ENCODE measurements around the gene PSMA3. TPM values are rescaled to one million over a fixed set of nuclear protein-coding genes. Genes with fewer than 3 reads are reported as not detected.
"Not testable (repeated sequence)": the region's sequence is repeated elsewhere in the genome, so short reads cannot be mapped to it uniquely, and the experiment has no call there.

Gene PSMA3
- total and polyA plus RNA-seq, 7 donors: 69.5 to 217 (median 112) TPM

DNA sequence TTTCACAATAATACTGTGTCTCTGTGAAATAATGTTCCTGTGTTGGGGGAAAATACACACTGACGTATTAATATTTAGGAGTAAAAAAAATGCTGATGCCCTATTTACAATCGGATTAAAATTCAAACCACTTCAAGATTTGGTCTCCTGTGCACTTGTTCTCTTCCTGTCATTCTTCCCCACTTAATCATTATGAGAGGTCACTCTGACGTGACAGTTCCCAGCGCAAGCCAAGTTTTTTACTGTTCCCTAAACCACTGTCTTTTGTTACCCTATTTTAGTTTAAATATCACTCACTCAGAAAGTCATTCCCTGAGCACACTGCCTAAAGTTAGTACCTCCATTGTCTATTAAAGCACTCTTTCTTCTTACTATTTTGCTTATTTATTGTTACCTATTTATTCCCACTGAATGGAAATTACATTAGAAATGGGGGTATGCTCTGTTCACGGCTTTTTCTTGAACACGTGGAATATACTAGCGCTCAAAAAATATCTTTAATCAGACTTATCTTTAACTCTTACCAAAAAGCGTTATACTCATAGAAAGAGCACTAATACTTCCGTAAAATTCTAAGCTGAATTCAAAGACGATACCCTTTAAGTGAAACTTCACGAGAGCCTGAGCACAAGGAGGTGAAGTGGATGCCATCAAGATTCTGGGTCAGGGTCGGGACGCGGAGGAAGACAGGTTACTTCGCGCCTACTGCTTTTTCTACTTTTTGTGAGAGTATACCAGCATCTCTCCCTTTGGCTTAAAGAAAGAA, 670 bp upstream of the PSMA3 start:
- no peak for DNase-seq
- Histone ChIP-seq H3K27ac (peak overlapping the region; percentile 87 to 98 (median 93)), H3K9me3 (no peaks in the 10 kb centered on the region), H3K4me3 (peak overlapping the region; percentile 59 to 89 (median 76)), H3K4me1 (peaks cover 0 to 34% (median 26%) of the 10 kb centered on the region in 4 donors), H3K27me3 (no peaks in the 10 kb centered on the region), H3K36me3 (peaks cover 0 to 15% (median 2%) of the 10 kb centered on the region in 4 donors)
- TF ChIP-seq EP300 (IDR thresholded peaks at IDR 0.05) (no peak), POLR2A (IDR thresholded peaks at IDR 0.05) (no peak), POLR2AphosphoS5 (IDR thresholded peaks at IDR 0.05) (no peak)
- TF ChIP-seq, protein P1, sequence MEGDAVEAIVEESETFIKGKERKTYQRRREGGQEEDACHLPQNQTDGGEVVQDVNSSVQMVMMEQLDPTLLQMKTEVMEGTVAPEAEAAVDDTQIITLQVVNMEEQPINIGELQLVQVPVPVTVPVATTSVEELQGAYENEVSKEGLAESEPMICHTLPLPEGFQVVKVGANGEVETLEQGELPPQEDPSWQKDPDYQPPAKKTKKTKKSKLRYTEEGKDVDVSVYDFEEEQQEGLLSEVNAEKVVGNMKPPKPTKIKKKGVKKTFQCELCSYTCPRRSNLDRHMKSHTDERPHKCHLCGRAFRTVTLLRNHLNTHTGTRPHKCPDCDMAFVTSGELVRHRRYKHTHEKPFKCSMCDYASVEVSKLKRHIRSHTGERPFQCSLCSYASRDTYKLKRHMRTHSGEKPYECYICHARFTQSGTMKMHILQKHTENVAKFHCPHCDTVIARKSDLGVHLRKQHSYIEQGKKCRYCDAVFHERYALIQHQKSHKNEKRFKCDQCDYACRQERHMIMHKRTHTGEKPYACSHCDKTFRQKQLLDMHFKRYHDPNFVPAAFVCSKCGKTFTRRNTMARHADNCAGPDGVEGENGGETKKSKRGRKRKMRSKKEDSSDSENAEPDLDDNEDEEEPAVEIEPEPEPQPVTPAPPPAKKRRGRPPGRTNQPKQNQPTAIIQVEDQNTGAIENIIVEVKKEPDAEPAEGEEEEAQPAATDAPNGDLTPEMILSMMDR (IDR thresholded peaks at IDR 0.05): no peak
- WGBS, 2 donors: 1% methylated on average over 16 of the region's 16 CpGs
- intact Hi-C loops (cut with DNase I): loop anchor here (2.0 kb wide), 1 partner anchor 53 kb away; no protein-coding TSS in a partner anchor

DNA sequence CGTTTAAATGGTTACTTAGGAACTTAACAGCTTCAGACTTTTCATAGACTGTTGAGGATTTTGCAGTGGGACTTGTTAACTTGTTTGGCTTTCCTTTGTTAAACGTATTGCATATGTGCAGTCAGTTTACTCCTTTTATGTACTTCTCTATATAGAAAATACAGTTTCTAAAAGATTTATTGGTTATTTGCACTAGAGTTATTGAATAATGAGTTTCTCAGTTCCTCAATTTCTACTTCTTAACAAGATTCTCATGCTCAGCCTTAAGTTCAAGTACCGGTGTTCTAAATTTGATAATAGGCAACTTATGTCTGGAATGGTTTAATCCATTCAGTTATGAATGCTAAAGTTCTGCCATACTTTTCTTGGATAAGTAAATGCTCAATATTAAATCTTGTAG, 919 bp downstream of the PSMA3 start:
- 0 to 2% methylated on average over 3 of the region's 3 CpGs for WGBS, 2 donors
- intact Hi-C loops (cut with DNase I): loop anchor here (2.0 kb wide), 1 partner anchor 51 kb away; no protein-coding TSS in a partner anchor
- H3K27ac ChIP-seq: peak overlapping the region; percentile 87 to 98 (median 93)
- no peak for DNase-seq
- peaks cover 0 to 34% (median 25%) of the 10 kb centered on the region in 4 donors for H3K4me1 ChIP-seq
- peaks cover 0 to 27% (median 2%) of the 10 kb centered on the region in 4 donors for H3K36me3 ChIP-seq
- no peaks in the 10 kb centered on the region for H3K9me3 ChIP-seq
- H3K27me3 ChIP-seq: no peaks in the 10 kb centered on the region
- TF ChIP-seq POLR2AphosphoS5 (IDR thresholded peaks at IDR 0.05) (no peak), EP300 (IDR thresholded peaks at IDR 0.05) (no peak)
- H3K4me3 ChIP-seq: peak overlapping the region; percentile 59 to 89 (median 76)

DNA sequence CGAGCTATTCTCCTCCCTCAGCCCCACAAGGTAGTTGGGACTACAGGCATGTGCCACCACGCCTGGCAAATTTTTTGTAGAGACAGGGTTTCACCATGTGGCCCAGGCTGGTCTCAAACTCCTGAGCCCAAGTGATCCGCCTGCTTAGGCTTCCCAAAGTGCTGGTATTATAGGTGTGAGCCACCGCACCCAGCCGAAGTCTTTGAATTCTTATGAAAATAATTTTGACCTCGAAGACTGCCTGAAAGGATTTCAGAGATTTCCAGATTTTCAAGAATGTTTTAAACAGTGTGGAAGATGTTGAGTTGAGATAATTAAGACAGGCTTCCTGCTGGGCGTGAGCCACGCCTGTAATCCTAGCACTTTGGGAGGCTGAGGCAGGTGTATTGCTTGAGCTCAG, 5.0 kb downstream of the PSMA3 start:
- no peak overlapping the region for H3K4me3 ChIP-seq
- WGBS, 2 donors: 94 to 96% methylated on average over 8 of the region's 8 CpGs
- H3K4me1 ChIP-seq: peaks cover 0 to 29% (median 23%) of the 10 kb centered on the region in 4 donors
- intact Hi-C loops (cut with DNase I): no loop called here
- H3K27ac ChIP-seq: no peak overlapping the region
- no peaks in the 10 kb centered on the region for H3K27me3 ChIP-seq
- no peak for TF ChIP-seq EP300 (IDR thresholded peaks at IDR 0.05)
- TF ChIP-seq, protein P1 (IDR thresholded peaks at IDR 0.05): no peak
- no peak for TF ChIP-seq POLR2A (IDR thresholded peaks at IDR 0.05)
- no peak for TF ChIP-seq POLR2AphosphoS5 (IDR thresholded peaks at IDR 0.05)
- no peaks in the 10 kb centered on the region for H3K9me3 ChIP-seq
- peaks cover 4 to 68% (median 9%) of the 10 kb centered on the region in 4 donors for H3K36me3 ChIP-seq
- DNase-seq: no peak

DNA sequence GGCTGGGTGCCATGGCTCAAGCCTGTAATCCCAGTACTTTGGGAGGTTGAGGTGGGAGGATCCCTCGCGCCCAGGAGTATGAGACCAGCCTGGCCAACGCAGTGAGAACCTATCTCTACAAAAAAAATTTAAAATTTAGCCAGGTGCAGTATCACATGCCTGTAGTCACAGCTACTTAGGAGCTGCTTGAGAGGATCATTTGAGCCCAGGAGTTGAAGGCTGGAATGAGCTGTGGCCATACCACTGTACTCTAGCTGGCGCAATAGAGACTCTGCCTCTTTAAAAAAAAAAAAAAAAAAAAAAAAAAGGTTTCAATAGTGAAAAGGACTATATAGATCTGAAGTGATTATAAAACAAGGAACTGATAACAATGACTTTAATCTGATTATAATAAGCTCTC, 13.5 kb downstream of the PSMA3 start:
- DNase-seq: no peak
- intact Hi-C loops (cut with DNase I): no loop called here
- Histone ChIP-seq H3K36me3 (peaks cover 13 to 99% (median 47%) of the 10 kb centered on the region in 4 donors), H3K9me3 (no peaks in the 10 kb centered on the region), H3K4me3 (no peak overlapping the region), H3K4me1 (no peaks in the 10 kb centered on the region), H3K27me3 (no peaks in the 10 kb centered on the region), H3K27ac (no peak overlapping the region)
- 97% methylated on average over 4 of the region's 4 CpGs for WGBS, 2 donors
- no peak for TF ChIP-seq POLR2AphosphoS5 (IDR thresholded peaks at IDR 0.05)
- no peak for TF ChIP-seq POLR2A (IDR thresholded peaks at IDR 0.05)
- TF ChIP-seq EP300 (IDR thresholded peaks at IDR 0.05): no peak
- TF ChIP-seq, protein P1 (IDR thresholded peaks at IDR 0.05): no peak

DNA sequence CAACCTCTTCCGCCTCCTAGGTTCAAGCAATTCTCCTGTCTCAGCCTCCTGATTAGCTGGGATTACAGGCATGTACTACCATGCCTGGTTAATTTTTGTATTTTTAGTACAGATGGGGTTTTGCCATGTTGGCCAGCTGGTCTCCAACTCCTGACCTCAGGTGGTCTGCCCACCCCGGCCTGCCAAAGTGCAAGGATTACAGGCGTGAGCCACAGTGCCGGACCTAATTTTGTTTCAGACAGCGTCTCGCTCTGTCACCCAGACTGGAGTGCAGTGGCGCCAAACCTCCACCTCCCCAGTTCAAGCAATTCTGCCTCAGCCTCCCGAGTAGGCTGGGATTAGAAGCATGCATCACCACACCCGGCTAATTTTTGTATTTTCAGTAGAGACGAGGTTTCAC, 17.4 kb downstream of the PSMA3 start:
- H3K27me3 ChIP-seq; H3K4me3 ChIP-seq; H3K27ac ChIP-seq; DNase-seq; intact Hi-C loops (cut with DNase I); H3K9me3 ChIP-seq: not testable (repeated sequence)
- Histone ChIP-seq H3K36me3 (peaks cover 21 to 99% (median 55%) of the 10 kb centered on the region in 4 donors), H3K4me1 (peaks cover 0 to 13% (median 8%) of the 10 kb centered on the region in 4 donors)
- WGBS, 2 donors: 94 to 96% methylated on average over 10 of the region's 10 CpGs
